ENCODE data around the gene YWHAH.
"Not testable (repeated sequence)": the region's sequence is repeated elsewhere in the genome, so short reads cannot be mapped to it uniquely, and the experiment has no call there.

YWHAH gene

DNA sequence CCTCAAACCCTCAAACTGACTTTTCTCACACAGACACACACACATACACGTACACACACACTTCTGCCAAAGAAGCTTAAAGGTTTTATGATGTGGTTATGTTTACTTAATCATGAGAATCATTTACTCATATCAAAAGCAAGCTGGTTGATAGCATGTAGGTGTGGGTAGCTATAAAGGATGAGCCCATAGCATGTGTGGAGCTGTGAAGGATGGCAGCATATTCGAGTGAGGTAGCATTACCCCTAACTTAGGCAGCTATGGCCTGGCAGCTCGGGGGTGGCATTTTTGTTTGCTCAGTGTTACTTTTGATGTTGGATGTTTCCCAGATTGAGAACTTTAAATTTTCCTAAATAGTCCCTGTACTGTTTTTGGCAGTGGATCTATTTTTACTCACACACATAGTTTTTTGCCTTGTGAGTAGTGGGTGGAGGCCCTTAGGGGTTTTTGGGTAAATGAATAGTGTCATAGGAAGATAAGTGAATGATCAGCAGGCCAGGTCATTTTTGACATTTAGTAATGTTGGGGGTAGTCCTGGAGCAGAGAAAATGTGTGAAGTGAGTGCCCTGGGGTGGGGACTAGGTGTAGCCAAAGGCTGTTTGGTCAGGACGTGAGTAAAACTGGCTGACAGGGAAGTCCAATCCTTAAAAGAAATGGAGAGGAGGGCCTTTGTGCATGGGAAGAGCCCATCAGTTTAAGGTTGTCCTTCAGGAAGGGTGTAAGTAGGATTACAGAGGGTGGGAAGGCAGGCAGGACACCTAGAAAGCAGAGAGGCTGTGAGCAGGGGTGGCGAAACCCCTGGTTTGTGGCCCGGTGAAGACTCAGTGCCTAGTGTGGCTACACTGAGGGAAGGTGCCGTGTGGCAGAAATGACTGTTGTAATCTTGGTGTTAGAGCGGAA lies 7.1 kb downstream of the YWHAH start:
- DNase-seq, result no peak

DNA sequence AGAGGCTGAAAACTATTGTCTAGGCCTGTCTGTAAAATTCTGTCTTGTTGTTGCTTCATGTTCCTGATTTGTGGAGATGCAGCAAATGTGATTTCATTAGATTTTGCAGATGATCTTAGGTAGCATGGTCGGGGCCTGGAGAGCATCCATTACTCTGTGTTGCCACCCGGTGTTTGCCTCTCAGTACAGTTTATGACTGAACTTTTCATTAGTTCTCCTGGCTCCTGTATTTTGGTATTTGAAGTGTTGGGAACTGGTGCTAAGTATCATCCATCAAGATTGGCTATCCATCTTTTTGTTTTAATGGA lies 7.7 kb downstream of the YWHAH start:
- DNase-seq, result no peak

DNA sequence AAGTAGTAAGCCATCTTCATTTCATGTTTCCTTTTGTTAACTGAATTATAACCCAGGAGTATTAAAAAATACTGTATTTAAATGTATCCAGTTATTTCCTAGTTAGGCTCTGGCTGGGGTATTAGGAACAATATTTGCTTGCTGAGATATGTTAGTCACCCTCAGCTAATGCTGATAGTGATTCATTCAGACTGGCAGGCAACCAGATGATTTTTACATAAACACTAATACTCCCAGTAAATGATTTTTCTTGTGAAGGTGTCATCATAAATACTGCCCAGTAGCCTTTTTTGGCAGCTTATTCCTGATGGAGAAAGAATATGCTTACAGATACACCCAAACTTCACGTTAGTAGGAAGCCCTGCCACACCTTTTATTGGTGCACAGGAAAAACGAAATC lies 8.1 kb downstream of the YWHAH start:
- DNase-seq, result no peak

DNA sequence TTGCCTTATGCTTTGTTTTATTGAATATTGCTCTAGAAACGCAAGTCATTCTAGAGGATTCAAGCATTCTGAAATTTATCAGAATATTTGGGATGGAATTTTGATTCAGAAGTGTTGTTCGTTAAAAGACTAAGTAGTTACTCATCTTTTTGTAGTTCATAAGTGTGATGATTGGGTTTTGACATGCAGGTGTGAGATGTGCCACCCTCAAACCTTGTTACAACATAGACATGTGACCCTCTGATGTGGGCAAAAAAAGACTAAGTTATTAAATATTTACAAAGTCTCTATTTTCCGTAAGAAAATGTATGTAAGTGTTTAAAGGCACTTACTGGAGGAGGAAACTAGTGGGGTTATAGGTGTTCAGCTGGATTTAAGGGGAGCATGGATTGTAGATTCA lies 8.9 kb downstream of the YWHAH start:
- no peak for DNase-seq

DNA sequence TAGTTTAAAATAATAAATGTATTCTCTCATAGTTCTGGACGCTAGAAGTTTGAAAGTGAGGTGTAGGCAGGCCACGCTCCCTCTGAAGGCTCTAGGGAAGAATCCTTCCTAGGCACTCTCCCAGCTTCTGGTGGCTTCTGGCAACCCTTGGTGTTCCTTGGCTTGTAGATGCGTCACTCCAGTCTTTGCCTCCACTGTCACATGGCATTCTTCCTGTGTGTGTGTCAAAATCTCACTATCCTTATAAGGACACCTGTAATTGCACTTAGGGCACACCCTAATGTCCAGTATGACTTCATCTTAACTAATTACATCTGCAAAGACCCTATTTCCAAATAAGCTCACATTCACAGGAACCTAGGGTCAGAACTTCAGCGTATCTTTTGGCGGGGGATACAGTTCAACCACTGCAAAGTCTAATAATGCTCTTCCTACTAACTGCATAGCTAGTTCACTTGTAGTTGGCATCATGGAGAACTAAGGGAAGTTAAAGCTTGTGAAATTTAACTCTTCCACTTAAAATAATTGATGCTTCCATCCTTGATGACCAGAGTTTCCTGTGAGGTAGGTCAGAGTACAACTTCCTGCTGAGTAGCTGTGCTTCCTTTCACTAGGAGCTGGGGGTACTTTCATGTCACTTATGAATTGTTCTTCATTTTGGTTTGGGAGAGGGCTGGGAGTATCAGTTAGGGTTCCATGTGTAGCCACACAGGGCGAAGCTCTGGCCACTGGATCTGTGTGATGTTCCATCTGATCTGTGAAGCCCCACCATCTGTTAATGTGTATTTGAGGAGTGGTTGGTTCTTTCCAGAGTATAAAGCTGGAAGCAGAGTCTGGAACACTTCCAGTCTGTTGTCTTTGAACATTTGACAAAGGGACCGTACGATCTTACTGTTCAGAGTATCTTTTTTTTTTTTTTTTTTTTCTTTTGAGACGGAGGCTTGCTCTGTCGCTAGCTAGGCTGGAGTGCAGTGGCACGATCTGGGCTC lies 10.5 kb downstream of the YWHAH start:
- no peak for DNase-seq

DNA sequence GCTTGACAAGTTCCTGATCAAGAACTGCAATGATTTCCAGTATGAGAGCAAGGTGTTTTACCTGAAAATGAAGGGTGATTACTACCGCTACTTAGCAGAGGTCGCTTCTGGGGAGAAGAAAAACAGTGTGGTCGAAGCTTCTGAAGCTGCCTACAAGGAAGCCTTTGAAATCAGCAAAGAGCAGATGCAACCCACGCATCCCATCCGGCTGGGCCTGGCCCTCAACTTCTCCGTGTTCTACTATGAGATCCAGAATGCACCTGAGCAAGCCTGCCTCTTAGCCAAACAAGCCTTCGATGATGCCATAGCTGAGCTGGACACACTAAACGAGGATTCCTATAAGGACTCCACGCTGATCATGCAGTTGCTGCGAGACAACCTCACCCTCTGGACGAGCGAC lies 12.0 kb downstream of the YWHAH start:
- DNase-seq, result peak; percentile 20

DNA sequence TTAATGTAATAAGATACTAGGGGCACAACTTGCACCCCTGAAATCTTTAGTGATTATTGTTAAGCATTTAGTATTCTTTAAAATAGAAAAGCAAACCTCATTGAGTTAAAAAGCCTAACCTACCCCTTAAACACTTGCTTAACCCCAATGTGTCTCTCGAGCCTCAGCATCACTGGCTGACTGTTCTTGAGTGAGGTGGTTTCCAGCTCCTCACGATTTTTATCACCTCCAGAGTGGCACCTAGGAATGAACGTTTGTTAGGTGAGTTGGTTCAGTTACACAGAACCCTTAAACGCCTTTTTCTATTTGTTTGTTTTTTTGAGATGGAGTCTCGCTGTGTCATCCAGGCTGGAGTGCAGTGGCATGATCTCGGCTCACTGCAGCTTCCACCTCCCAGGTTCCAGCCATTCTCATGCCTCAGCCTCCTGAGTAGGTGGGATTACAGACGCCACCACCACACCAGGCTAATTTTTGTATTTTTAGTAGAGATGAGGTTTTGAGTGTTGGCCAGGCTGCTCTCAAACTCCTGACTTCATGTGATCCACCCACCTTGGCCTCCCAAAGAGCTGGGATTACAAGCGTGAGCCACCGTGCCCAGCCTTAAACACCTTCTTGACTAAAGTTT lies 13.7 kb downstream of the YWHAH start:
- DNase-seq, result no peak

DNA sequence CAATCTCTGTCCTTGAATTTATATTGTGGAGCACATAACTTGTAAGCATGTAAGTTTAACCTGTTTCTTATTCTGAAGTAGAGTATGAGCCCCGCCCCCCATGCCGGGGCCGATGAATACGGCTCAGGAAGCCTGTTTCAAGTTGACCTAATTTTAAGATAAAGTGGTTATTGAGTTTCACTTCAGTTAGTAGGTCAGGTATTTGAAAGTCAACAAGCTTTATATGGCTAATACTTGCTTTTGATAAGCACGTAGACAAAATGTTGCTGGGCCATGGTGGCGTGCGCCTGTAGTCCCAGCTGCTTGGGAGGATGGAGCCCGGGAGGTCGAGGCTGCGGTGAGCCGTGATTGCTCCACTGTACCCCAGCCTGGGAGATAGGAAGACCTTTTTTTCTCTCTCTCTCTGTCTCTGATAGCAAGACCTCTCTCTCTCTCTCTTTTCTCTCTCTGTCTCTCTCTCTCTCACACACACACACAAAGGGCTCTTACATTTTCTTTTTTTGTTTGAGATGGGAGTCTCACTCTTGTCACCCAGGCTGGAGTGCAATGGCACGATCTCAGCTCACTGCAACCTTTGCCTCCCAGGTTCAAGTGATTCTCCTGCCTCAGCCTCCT lies 14.4 kb downstream of the YWHAH start:
- no peak for DNase-seq

DNA sequence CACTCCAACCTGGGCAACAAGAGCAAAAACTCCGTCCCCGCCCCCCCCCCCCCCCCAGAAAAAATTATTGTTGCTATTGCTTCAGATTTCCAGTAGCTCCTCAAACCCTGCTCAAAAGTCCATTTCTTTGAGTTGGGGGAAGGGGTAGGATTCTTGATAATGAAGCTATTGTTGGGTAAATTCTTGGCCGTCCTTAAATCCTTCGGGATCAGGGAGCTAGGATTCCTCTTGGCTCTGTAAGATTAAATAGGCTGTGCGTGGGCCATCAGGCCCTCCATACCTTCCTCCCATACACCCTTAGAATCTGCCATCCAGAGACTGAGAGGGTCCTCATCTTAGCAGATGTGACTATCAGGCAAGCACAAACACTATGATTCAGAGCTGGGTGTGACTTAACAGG lies 16.4 kb downstream of the YWHAH start:
- no peak for DNase-seq

DNA sequence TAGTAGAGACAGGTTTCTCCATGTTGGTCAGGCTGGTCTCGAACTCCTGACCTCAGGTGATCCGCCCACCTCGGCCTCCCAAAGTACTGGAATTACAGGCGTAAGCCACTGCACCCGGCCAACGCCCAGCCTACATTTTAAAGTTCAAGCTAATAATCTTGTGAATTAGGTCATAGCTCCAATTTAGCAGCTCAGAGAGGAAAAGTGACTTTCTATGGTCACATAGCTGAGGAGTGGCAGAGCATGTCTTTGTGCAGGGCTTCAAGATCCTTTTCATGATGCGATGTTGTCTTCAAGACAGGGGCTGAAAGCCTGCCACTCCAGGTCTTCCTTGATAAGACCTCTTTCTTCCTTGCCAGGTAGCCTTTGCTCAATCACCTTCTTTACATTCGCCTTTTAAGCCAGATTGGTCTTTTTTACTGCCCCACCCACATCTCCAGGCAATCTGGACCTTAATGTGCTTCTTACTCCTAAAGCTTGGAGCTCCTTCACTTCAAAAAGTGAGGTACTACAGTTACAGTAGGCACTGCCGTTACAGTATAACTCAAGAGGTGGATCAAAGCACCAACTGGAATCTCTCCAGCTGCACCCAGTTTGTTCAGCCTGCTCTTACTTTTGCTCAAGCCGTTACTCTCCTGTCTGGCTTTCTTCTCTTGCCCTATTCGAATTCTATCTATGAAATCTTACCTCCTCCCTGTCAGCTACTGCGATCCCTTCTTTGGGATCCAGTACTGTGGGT lies 18.2 kb downstream of the YWHAH start:
- DNase-seq, result no peak

DNA sequence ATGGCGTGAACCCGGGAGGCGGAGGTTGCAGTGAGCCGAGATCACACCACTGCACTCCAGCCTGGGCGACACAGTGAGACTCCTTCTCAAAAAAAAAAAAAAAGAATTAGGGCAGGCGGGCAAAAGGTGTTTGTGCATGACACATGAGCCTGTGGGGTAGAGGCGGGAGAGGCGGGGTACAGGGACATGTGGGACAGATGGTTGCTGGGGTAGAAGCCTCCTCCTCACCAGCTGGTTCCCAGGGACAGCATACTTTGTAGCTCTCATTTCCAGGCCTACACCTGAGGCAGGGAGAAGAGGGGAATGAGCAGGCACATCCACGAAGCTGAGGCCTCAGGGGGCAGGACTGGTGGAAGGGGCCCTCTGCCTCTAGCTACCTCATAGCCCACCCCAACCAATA lies 23.7 kb downstream of the YWHAH start:
- no peak for DNase-seq

DNA sequence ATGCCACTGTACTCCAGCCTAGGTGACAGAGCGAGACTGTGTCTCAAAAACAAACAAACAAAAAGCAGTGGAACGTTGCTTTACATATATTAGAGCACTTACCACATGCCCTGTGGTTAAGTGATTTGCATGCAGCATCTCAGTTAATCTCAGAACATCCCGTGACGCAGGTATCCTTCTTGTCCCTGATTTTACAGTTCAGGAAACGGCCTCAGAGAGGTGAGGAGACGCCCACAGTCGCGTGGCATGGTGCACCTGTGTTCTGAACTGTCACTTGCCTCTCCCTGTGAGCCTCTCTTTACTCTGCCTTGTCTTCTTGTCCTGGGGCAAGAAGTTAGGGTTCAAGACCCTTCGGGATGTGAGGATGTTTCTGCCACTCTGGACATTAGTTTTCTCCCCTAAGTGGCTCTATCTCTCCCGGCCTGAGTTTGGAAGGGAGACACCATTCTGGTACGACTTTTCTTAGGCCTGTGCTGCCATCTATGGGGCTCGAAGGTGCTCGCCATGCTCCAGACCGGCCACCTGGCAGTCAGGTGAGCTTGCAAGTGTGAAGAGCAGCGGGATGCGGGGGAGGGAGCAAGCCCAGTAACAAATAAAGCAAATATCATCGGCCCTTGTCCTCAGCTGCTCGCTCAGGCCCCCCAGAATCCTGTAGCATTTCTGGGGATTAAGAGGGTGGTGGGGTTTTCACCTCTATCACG lies 25.6 kb downstream of the YWHAH start:
- DNase-seq, result peak; percentile 58

DNA sequence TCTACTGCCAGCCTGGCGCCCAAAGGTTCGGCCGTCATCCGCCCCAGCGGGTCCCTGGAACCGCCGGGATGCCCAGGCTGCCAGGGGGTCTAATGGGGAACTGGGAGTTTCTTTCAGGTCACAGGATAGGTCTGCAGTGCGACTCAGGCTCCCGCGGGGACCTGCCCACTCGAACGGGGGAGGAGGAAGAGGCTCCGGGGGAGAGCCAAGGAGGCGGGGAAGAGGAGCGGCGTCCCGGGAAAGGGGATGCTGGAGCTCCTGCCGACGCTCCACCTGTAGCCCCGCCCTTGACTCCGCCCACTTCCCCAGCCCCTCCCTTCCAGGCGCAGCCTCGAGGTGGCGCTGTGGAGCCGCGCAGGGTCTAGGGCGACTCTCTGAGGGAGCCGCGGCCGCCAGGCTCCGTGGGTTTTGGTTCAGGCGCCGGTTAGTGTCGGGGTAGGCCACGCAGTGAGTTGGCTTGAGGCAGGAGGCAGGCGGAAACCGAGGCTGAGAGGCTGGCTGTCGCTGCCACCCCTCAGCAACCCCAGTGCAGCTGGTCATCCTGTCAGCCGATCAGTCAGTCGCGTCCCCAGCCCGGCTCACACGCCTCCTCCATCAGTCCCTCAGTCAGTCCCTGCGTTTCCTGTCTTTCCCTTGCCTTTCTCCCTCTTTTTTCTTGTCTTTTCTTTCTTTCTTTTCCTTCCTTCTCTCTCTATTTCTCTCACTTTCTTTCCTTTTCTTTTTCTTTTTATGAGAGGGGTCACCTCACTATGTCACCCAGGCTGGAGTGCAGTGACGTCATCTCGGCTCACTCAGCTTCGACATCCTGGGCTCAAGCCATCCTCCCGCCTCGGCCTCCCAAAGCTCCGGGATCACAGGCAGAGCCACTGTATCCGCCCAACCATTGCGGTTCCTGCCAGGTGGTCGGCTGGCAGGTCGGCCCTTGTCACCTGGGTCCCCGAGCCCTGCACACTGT lies 26.4 kb downstream of the YWHAH start:
- DNase-seq, result peak; percentile 83

DNA sequence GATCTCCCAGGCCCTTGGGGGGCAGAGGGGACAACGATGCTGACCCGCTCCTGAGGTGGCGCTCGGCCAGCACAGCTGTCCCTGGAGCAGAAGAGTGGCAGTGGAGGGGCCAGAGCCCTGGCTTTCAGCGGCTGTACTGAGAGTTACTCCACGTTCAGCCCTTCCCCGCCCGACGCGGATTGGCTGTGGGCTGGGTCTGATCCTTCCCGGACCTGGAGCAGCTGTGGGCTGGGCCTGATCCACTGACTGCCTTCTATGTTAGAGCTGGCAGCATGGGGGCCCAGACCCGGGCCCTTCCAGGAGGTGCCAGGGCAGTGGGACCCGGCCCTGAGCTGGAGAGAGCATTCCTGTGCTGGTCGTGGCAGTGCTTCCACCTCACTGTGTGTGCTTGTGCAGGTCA lies 27.8 kb downstream of the YWHAH start:
- no peak for DNase-seq

DNA sequence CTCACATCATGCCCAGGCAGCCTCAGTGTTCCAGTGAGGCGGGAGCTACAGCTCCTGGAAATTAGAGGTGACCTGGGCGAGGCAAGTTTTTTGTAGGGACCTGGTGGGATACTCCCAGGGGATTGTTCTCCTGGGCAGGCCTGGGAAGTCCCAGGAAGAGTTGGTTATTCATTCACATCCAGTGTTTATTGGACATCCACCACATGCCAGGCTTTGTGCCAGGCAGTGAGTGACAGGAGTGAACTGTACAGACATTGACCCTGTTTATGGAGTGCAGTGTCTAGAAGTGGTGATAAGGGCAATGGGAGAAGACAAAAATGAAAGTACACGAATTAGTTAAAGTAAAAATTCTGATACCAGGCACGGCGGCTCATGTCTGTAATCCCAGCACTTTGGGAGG lies 29.4 kb downstream of the YWHAH start:
- no peak for DNase-seq

DNA sequence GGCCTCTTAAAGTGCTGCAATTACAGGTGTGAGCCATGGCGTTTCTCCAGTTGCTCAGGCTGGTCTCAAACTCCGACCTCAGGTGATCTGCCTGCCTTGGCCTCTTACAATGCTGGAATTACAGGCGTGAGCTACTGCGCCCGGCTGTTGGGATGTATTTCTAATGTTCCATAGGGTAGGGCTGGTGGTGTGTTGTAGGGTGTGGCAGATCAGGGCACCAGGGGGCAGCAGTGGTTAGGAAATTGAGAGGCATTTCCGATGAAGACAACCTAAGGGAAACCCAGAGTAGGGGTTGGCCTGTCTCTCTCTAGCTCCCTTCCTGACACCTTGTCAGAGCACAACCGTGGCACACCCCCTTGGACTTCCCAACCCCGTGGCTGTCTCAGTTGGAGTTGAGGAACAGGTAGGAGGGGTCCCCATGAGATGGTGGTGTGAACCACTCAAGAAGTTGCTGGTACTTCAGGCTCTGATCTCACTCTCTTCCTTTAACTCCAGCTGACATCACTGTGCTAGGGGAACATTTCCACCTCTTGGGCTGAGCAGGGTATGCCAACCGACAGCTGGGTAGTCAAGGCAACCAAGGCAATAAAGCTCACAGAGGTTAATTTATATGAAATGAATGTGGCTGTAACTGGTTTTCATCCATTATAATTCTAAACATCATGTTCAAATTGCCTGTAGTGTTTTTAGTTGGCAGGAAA lies 33.0 kb downstream of the YWHAH start:
- DNase-seq, result peak; percentile 86

DNA sequence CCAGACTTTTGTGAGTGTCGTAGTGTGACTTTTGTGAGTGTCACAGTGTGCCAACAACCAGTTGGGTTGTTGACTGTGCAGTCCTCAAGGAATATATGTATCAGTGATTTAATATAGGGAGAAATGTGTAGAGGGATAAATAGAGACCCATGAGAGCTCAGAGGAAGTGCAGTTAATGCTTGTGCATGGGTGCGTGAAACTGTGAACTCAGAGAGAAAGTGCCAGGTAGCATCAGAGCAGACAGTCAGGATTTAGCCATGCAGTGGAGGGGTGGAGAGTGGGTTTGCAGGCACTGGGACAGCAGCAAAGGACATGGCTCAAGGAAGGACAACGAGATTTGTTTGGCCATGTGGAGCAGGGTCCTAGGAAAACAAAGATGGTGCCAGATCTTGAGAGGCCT lies 33.6 kb downstream of the YWHAH start:
- no peak for DNase-seq

DNA sequence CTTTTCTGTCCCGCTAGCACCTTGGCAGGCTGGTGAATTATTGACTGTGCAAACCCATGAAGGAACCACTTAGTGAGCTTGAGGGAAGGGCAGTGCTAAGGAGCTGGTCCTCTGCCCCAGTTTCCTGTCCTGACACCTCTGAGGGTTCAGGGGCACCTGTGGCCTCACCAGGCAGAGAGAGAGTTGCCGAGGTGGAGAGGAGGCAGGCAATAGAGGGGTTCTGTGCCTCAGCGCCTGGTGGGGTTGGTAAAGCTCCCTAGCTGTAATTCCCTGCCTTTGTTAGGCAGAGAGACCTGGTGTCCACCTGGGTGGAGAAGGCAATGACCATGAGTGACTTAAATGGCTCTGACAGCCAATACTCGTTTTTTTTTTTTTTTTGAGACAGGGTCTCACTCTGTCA lies 36.3 kb downstream of the YWHAH start:
- DNase-seq, result no peak

DNA sequence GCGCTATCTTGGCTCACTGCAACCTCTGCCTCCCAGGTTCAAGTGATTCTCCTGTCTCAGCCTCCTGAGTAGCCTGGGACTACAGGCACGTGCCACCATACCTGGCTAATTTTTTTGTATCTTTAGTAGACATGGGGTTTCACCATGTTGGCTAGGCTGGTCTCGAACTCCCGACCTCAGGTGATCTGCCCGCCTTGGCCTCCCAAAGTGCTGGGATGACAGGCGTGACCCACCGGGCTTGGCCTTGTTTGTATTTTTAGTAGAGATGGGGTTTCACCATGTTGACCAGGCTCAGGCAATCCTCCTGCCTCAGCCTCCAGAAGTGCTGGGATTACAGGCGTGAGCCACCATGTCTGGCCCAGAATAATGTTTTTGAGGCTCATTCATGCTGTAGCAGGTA lies 37.6 kb downstream of the YWHAH start:
- DNase-seq, result not testable (repeated sequence)

Measured in stimulated activated CD4-positive, alpha-beta T cell treated with anti-CD3 and anti-CD28 coated beads, Interleukin-4, amount 100 ng/mL, for 1 hour (primary cell).